HG03558 (cell line): ENCODE measurements around the gene LRRC32.

Source experiments
- ATAC-seq: cut with Tn5 transposase; IDR thresholded peaks from one replicate; pipeline ENCODE4 v1.9.1; 2021; ENCODE audit warnings: moderate number of reproducible peaks; ENCODE audit not compliant: unreplicated experiment; ENCODE audit errors: extremely low read depth

LRRC32 gene

GRCh38 chr11:76682684-76683083, 12.1 kb upstream of the LRRC32 start:
- no peak for ATAC-seq

- ATAC-seq, result no peak
Observed at GRCh38 chr11:76682106-76682505, 11.6 kb upstream of the LRRC32 start.

- no peak for ATAC-seq
Observed at GRCh38 chr11:76680518-76681425, 10.2 kb upstream of the LRRC32 start.

DNA sequence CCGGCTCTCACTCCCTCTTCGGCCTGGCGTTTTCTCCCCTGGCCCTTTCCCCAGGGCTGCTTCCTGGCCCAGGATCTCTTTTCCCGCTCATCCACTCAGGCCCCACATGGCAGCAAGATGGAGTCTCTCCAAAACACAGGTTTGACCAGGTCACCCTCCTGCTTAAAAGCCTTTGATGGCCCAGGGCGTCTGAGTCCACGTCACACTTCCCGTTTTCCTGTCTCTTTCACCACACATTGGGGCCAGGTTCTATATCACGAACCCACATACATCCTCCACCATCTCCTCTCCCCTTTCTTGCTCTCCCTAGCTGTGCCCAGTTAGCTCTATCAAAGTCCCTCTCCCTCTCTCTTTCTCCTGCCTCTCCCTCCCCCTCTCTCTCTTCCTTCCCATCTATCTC, 7.8 kb upstream of the LRRC32 start:
- ATAC-seq, result no peak

DNA sequence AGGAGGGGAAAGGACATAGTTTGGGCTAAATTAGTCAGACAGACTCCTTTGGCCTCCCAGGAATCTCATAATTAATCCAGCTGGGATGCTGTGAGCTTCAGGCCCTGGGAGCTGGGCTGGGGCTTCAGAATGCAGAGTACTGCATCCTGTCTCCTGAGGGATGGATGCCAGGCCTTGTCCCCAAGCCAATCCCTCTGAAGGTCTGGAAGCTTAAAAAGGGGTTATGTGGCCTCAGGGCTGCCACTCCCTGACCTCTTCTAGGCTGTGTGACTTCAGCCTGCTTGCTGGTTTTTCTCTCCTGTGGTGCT, 6.9 kb upstream of the LRRC32 start:
- ATAC-seq, result no peak

DNA sequence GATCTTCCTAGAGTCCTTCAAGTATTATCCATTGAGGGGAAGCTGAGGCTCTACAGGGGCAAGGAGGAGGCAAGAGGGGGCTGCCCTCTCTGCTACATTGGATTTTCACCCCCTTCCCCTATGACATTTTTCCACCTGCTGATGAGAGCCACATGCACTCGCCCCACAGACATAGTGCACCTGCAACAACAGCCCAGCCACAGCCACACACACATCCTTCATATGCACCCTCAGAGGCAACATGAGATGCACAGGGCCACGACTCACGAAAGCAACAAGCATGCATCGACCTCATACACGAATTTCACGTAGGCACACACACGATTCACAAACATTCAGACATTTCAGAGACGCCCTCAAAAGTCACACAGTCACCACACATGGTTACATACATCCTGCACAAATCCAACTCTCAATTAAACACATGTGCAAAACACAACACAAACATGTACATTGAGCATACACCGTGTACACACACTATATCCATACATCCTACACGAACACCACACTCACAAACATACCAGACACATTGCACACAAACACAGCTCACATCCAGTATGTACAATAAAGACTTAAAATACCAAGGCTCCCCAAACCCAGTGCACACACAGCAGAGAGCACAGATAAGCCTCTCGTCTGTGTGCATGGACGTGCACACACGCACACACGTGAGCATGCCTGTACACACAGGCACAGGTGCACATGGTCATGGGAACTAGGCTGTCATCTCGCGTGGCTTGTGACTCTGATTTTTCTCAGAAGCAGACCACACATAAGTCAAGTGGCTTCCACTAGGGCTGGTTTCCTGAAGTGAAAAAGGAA, 6.3 kb upstream of the LRRC32 start:
- ATAC-seq, result no peak

GRCh38 chr11:76674517-76675400, 4.2 kb upstream of the LRRC32 start:
- ATAC-seq, result no peak

- no peak for ATAC-seq
Observed at GRCh38 chr11:76673176-76674142, 2.9 kb upstream of the LRRC32 start.

DNA sequence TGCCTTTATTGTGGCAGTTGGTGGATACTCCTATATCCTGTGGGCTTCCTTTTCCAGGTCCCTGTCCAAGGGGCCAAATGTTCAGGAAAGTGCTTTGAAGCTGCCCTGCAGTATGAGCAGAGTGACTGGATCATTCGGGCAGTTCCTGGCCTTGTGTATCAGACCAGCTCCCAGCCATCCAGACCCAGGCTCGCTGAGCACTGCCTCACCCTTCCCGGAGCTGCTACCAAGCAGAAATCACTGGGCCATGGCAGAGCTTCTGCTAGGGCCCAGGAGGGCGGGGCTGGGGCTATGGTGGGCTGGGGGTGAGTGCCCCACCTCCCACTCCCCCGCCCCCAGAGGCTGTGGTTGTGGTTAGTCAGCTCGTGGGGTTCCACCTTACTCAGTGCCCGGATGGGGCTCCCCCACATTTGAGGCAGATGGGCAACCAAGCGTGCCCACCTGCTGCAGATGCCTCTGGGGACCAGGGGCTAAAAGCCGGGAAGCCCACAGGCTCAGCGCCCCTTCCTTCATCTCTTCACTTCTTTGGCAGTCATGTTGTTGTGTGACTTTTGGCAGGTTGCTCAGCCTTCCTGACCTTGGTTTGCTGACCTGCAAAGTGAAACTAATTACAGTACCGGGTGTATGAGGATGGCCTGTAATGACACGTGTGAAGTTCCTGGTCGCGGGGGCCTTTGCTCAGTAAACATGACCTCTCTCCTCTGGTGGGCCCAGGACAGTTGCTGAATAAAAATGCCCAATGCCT, 2.1 kb upstream of the LRRC32 start:
- peak; percentile 34 for ATAC-seq

- ATAC-seq, result no peak
Observed at GRCh38 chr11:76671626-76672309, 1.2 kb upstream of the LRRC32 start.

DNA sequence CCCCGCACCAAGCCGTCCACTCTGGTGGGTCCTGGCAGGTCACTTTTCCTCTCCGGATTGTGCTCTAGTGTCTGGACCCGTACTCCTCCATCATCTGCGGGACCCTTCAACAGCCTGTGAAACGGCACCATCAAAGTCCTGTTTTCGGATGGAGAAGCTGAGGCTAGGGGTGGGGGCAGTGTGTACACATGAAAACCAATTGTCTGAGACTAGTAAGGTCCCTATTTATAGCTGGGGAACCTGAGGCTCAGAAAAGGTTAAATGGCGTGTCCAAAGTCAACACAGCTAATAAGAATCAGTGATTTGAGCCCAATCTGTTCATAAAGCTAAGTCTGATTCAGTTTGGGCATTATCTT, 668 bp upstream of the LRRC32 start:
- ATAC-seq, result no peak

GRCh38 chr11:76669901-76670484, 554 bp downstream of the LRRC32 start:
- ATAC-seq, result no peak

GRCh38 chr11:76668362-76669155, 2.0 kb downstream of the LRRC32 start:
- ATAC-seq, result no peak

GRCh38 chr11:76667856-76668255, 2.7 kb downstream of the LRRC32 start:
- ATAC-seq, result no peak

DNA sequence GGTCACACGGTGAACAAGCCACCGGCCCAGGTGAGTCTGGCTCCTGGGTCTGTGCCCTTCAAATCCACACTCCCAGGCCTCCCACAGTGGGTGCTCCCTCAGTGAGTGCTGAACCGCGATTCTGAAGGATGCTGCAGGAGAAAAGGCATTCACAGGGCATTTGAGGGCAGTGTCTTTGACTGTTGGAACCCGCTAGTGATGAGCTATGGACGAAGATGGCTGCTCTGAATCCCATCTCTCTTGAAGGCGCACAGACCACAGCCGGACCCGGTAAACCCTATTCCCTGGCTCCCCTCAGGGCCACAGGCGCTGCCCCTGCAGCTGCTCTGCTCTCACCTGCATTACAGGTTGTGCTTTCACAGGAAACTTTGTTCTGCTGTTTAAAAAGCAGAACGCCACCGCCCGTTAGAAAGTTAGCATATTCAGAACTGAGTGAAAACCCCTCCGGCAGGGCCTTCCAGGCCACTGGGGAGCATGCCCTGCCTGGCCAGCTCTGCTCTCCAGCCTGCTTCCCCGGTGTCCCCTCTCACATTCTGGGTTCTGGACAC, 3.2 kb downstream of the LRRC32 start:
- no peak for ATAC-seq

GRCh38 chr11:76666830-76667229, 3.7 kb downstream of the LRRC32 start:
- no peak for ATAC-seq

DNA sequence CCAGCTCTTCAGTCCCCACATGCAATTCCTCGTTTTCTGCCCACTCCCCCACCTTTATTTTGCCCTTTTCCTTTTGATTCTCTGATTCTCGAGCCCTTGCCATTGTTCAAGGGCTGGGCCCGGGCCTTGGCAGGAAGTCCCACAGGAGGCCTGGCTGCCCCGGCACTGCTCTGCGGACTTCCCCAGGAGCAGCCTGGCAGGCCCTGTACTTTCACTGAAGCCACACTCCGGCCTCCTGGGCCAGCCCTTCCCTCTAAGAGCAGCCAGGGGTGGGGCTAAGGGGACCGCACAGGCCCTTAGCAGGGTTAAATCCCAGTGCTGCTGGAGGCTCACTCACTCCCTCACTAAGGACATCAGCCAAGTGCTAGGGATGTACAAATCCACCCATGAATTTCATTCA, 4.1 kb downstream of the LRRC32 start:
- ATAC-seq, result peak; percentile 41
